Tibial artery (tissue), 4 donors: Measurements from ENCODE around the gene WDR77.

Experiments used
- DNase-seq, 2 donors: peaks; one replicate each; pipeline ENCODE4 v3.0.0-alpha.2; 2019
- H3K27ac ChIP-seq, 2 donors: fragments of 200-600 bp; sonication (generic) in 1 of 2; 1 replicate in 1 of 2; 2 replicates in 1 of 2; pipeline ENCODE4 v1.5.1; 2018 to 2019; ENCODE audit warnings: mild to moderate bottlenecking in 1 of 2
- H3K27me3 ChIP-seq, 2 donors: fragments of 200-600 bp; sonication (generic) in 1 of 2; one replicate each; pipeline versions ENCODE4 v1.5.1 to v1.6.0; 2016 to 2019
- H3K36me3 ChIP-seq, 3 donors: fragments of 200-600 bp; sonication (generic) in 2 of 3; one replicate each; pipeline ENCODE4 v1.5.1; 2016 to 2019; ENCODE audit warnings: mild to moderate bottlenecking in 2 of 3
- H3K4me1 ChIP-seq, 4 donors: fragments of 200-600 bp; sonication (generic) in 2 of 4; 1 replicate in 3 of 4; 2 replicates in 1 of 4; pipeline ENCODE4 v1.5.1; 2016 to 2019
- H3K4me3 ChIP-seq, 2 donors: fragments of 200-600 bp; sonication (generic) in 1 of 2; 1 replicate in 1 of 2; 2 replicates in 1 of 2; pipeline ENCODE4 v1.5.1; 2018 to 2019; ENCODE audit warnings: mild to moderate bottlenecking in 2 of 2
- H3K9me3 ChIP-seq, 3 donors: fragments of 200-600 bp; sonication (generic) in 1 of 3; one replicate each; pipeline ENCODE4 v1.5.1; 2016 to 2019
- intact Hi-C: fragments of 100-400 bp; cut with DNase I; formaldehyde crosslinking; loops from one replicate; pipeline ENCODE4 v1.15.0; 2023; ENCODE audit warnings: low total_unique reads
- TF ChIP-seq, protein P1 (sequence below), 2 experiments: fragments of 200-600 bp in 1 of 2; fragments of 450-650 bp in 1 of 2; IDR thresholded peaks; one replicate each; pipeline ENCODE4 v1.5.1; 2017 to 2019; ENCODE audit warnings: antibody characterized with exemption in 2 of 2, mild to moderate bottlenecking in 1 of 2, moderate library complexity in 1 of 2

WDR77 gene

DNA sequence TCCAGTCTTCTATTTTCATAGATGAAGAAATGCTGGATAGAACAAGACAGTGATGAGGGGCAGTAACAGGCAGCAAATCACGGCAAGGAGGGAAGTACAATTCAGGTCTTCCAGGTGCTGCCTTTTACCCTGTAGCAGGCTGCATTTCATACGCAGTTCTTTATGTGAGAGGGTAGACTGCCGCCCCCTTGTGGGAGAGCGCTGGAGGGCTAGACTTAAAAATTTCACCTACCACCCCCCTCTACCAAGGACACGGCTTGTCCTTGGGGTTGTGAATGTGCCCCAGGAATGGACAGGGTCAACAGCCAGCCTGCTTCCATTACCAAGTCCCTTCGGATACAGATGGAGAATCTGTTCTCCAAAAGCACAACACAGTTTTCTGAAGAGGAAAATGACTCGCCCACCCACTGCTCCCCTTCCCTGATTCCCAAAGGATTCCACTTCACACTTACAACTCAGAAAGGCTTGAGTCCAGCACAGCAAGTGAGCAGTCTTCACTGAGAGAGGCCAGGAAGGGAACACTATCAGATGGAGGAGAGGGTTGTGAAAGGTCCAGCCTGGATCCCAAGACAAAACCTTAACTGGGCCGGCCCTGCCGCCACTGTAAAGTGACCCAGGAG, 7.4 kb downstream of the WDR77 start:
- H3K36me3 ChIP-seq, result peaks cover 44 to 97% (median 62%) of the 10 kb centered on the region in 3 donors

DNA sequence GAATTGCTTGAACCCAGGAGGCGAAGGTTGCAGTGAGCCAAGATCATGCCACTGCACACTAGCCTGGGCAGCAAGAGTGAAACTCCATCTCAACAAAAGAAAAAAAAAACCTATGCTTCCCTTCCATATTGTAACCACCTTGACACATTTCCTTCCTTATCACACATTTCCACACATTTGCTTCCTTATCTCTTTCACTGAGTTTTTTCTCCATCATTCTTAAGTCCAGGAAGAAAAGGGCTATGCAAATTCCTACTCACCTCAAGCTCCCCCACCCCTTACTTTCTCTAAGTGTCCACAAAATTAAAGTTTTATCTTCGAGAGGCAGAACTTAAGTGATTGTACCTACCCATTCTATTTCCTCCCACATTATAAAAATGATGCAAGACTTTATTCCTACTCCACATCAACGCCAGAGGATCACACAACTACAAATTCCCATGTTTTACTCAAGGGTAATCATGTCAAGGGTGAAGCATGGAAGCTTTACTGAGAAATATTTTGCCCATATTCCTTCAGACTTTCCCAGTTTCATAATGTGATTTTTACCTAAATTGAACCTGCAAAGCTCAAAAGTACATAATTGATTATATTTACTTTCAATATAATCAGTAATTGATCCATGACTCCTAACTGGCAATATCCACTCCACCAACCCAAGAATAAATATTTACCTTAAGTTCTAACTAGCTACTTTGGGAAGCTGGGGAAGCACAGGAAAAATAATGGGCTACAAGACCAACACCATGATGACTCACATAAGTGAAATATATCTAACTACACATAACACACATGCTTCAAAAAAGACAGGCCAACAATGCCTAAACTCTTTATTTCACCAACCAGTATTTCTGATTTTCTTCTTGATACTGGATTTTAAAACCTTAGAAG, 9.3 kb downstream of the WDR77 start:
- Histone ChIP-seq H3K27me3 (no peaks in the 10 kb centered on the region), H3K9me3 (no peaks in the 10 kb centered on the region), H3K36me3 (peaks cover 44 to 77% (median 52%) of the 10 kb centered on the region in 3 donors), H3K4me1 (no peaks in the 10 kb centered on the region), H3K4me3 (no peak overlapping the region), H3K27ac (no peak overlapping the region)
- DNase-seq, result no peak
- intact Hi-C loops, result no loop called here
- TF ChIP-seq, protein P1, sequence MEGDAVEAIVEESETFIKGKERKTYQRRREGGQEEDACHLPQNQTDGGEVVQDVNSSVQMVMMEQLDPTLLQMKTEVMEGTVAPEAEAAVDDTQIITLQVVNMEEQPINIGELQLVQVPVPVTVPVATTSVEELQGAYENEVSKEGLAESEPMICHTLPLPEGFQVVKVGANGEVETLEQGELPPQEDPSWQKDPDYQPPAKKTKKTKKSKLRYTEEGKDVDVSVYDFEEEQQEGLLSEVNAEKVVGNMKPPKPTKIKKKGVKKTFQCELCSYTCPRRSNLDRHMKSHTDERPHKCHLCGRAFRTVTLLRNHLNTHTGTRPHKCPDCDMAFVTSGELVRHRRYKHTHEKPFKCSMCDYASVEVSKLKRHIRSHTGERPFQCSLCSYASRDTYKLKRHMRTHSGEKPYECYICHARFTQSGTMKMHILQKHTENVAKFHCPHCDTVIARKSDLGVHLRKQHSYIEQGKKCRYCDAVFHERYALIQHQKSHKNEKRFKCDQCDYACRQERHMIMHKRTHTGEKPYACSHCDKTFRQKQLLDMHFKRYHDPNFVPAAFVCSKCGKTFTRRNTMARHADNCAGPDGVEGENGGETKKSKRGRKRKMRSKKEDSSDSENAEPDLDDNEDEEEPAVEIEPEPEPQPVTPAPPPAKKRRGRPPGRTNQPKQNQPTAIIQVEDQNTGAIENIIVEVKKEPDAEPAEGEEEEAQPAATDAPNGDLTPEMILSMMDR (IDR thresholded peaks at IDR 0.05), result no peak

More for the DNA sequence above, 7.4 kb downstream of the WDR77 start:
- Histone ChIP-seq H3K27me3 (no peaks in the 10 kb centered on the region), H3K4me1 (no peaks in the 10 kb centered on the region), H3K27ac (no peak overlapping the region), H3K9me3 (no peaks in the 10 kb centered on the region), H3K4me3 (no peak overlapping the region)
- intact Hi-C loops, result no loop called here
- TF ChIP-seq, protein P1 (IDR thresholded peaks at IDR 0.05), result peak in 1 of 2 experiments; percentile 5
- DNase-seq, result no peak

DNA sequence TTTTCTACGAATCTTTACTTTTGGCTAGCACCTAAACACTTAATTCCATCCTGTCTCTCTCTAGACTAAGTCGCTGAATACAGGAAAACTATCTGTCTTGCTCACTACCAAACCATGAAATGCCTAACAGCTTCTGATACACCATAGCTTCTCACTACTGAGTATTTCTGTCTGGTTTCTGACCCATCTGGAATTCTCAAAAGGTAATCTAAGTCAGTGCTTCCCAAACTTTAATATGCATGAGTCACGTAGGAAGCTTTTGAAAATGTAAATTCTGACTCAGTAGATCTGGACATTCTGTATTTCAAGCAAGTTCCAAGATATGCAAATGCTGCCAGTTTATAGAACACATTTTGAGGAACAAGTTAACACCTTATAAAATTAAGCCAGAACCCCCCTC, 12.3 kb downstream of the WDR77 start:
- Histone ChIP-seq H3K27ac (no peak overlapping the region), H3K4me1 (no peaks in the 10 kb centered on the region), H3K27me3 (no peaks in the 10 kb centered on the region), H3K36me3 (peaks cover 25 to 47% (median 28%) of the 10 kb centered on the region in 3 donors), H3K4me3 (no peak overlapping the region), H3K9me3 (no peaks in the 10 kb centered on the region)
- no peak for DNase-seq
- intact Hi-C loops, result no loop called here
- TF ChIP-seq, protein P1 (IDR thresholded peaks at IDR 0.05), result no peak

DNA sequence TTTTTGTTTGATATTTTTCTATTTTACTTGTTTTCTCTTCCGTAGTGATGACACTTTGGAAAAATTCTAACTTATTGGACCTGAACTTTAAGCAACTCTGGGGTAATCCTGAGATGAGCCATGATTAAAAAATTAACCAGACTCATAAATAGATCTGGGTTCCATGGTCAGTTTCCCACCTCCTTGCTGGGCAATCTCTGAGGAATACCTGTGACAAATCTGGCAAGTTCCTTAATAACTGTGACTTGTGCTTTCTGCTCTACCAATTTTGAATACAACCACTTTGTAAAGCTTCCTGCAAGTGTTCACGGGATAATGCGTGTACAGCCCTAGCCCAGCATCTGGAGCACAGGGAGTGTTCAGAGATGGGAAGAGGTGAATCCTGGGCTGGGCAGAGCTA, 24.8 kb downstream of the WDR77 start:
- intact Hi-C loops, result no loop called here
- peaks cover 0 to 3% of the 10 kb centered on the region in 2 donors for H3K27me3 ChIP-seq
- TF ChIP-seq, protein P1 (IDR thresholded peaks at IDR 0.05), result no peak
- H3K9me3 ChIP-seq, result no peaks in the 10 kb centered on the region
- H3K27ac ChIP-seq, result no peak overlapping the region
- peaks cover 0 to 3% (median 0%) of the 10 kb centered on the region in 4 donors for H3K4me1 ChIP-seq
- DNase-seq, result no peak
- peaks cover 0 to 16% (median 0%) of the 10 kb centered on the region in 3 donors for H3K36me3 ChIP-seq
- H3K4me3 ChIP-seq, result no peak overlapping the region

DNA sequence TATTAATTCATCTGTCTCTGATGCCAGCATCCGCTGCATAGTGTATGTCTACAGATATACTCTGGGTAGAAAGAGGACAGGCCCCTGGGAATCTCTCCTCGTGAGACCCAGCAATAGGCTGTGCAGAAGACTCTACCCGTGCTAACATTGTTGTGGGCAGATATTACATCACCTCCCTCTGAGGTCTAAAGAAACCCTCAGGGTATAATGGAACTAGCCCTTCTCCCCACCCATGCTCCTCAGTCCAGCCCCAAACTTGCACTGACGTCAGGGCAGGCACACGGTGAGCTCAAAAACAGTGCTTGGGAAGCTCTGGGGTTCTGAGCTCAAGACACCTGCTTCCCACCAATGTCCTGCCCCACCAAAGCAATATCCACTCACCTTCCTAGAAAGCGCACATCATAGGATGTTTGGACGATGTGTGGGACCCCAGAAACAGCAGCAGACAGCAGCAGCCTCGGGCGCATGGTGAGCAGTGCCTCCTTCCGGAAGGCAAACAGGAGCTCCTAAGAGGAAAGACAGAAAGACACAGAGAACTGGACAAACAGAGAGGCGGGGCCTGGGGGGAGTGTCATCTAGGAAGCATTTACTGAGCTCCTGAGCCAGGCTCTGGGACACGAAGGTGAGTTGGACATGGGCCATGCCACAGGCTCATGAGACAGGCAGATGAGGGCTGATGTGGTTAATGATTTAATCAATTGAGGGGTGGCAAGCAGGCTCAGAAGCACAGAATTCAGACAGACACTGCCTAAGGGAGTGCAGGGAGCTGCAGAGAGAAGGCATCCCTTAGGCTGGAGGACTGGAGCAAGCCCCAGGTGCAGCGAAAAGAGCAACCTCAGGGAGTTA, 26.3 kb downstream of the WDR77 start:
- no peak overlapping the region for H3K27ac ChIP-seq
- intact Hi-C loops, result no loop called here
- no peaks in the 10 kb centered on the region for H3K9me3 ChIP-seq
- TF ChIP-seq, protein P1 (IDR thresholded peaks at IDR 0.05), result no peak
- peaks cover 0 to 3% of the 10 kb centered on the region in 2 donors for H3K27me3 ChIP-seq
- peaks cover 0 to 16% (median 0%) of the 10 kb centered on the region in 3 donors for H3K36me3 ChIP-seq
- no peak overlapping the region for H3K4me3 ChIP-seq
- no peak for DNase-seq
- H3K4me1 ChIP-seq, result peaks cover 0 to 3% (median 0%) of the 10 kb centered on the region in 4 donors
